ENCODE measurements around the gene TTLL6.

DNA sequence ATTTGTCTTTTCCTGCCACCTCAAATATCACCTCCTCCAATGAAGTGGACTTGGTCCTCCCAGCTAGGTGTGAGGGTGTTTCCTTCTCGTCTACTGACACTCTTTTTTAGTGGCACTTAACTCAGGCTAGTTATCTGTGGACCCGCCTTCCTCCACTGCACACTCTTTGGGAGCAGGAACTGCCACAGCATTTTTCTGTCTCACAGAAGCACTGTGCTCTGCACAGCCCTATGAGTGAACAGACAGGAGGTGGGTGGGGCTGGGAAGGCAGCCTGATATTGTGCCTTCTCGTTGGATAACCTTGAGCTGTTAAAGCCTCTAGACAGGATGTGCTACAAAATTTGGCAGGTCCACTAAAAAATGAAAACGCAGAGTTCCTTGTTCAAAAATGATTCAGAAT is 56.6 kb downstream of the TTLL6 start:
- TF ChIP-seq CTCF (conservative IDR thresholded peaks at IDR 0.05; ENCODE audit: low read depth, low read length), result no peak
- no peak for TF ChIP-seq EZH2phosphoT487 (IDR thresholded peaks at IDR 0.05; ENCODE audit: borderline replicate concordance, low read length)
